ENCODE data around the gene SOS2. TPM values are rescaled to one million over a fixed set of nuclear protein-coding genes. Genes with fewer than 3 reads are reported as not detected.

The SOS2 gene
- total RNA-seq, 2 donors from 2014 or later, result 22.6 to 41.4 TPM

- H3K4me1 ChIP-seq (replicated peaks), result no peaks in the 10 kb centered on the region
- H3K36me3 ChIP-seq, result no peaks in the 10 kb centered on the region
- intact Hi-C loops (cut with DNase I), result no loop called here
- H3K9me3 ChIP-seq, result no peaks in the 10 kb centered on the region
- H3K27me3 ChIP-seq (replicated peaks; ENCODE audit: insufficient read depth), result no peaks in the 10 kb centered on the region
- 89% methylated on average over 1 of the region's 1 CpG for WGBS
- no peak for TF ChIP-seq POLR2AphosphoS5 (IDR thresholded peaks at IDR 0.05)
- DNase-seq (ENCODE audit: low spot score), result no peak
- no peak overlapping the region for H3K4me3 ChIP-seq
- H3K27ac ChIP-seq, result no peak overlapping the region
These were observed 159.0 kb downstream of the SOS2 start for GRCh38 chr14:50072395-50072794.

GRCh38 chr14:50070840-50071548 lies 160.4 kb downstream of the SOS2 start:
- Histone ChIP-seq H3K4me3 (no peak overlapping the region), H3K4me1 (replicated peaks) (no peaks in the 10 kb centered on the region), H3K36me3 (no peaks in the 10 kb centered on the region), H3K27ac (no peak overlapping the region), H3K9me3 (no peaks in the 10 kb centered on the region), H3K27me3 (replicated peaks; ENCODE audit: insufficient read depth) (no peaks in the 10 kb centered on the region)
- intact Hi-C loops (cut with DNase I), result no loop called here
- TF ChIP-seq CTCF (IDR thresholded peaks at IDR 0.05), result no peak
- TF ChIP-seq POLR2AphosphoS5 (IDR thresholded peaks at IDR 0.05), result no peak
- no peak for DNase-seq (ENCODE audit: low spot score)
- 83% methylated on average over 13 of the region's 13 CpGs for WGBS

- H3K4me1 ChIP-seq (replicated peaks), result no peaks in the 10 kb centered on the region
- no peak overlapping the region for H3K4me3 ChIP-seq
- DNase-seq (ENCODE audit: low spot score), result no peak
- no peaks in the 10 kb centered on the region for H3K9me3 ChIP-seq
- H3K36me3 ChIP-seq, result no peaks in the 10 kb centered on the region
- intact Hi-C loops (cut with DNase I), result no loop called here
- no peak for TF ChIP-seq POLR2AphosphoS5 (IDR thresholded peaks at IDR 0.05)
- TF ChIP-seq POLR2A (IDR thresholded peaks at IDR 0.05), result no peak
- TF ChIP-seq CTCF (IDR thresholded peaks at IDR 0.05), result no peak
- WGBS, result 58% methylated on average over 3 of the region's 3 CpGs
- H3K27me3 ChIP-seq (replicated peaks; ENCODE audit: insufficient read depth), result no peaks in the 10 kb centered on the region
- no peak overlapping the region for H3K27ac ChIP-seq
These were observed 161.1 kb downstream of the SOS2 start for GRCh38 chr14:50070230-50070629.

- intact Hi-C loops (cut with DNase I), result no loop called here
- H3K9me3 ChIP-seq, result no peaks in the 10 kb centered on the region
- H3K27me3 ChIP-seq (replicated peaks; ENCODE audit: insufficient read depth), result no peaks in the 10 kb centered on the region
- no peak overlapping the region for H3K27ac ChIP-seq
- DNase-seq (ENCODE audit: low spot score), result no peak
- WGBS, result 36% methylated on average over 2 of the region's 2 CpGs
- H3K4me1 ChIP-seq (replicated peaks), result no peaks in the 10 kb centered on the region
- TF ChIP-seq POLR2AphosphoS5 (IDR thresholded peaks at IDR 0.05) (no peak), CTCF (IDR thresholded peaks at IDR 0.05) (no peak), POLR2A (IDR thresholded peaks at IDR 0.05) (no peak)
- H3K4me3 ChIP-seq, result no peak overlapping the region
- no peaks in the 10 kb centered on the region for H3K36me3 ChIP-seq
These were observed 162.1 kb downstream of the SOS2 start for GRCh38 chr14:50069325-50069724.

- H3K4me3 ChIP-seq, result no peak overlapping the region
- H3K27me3 ChIP-seq (replicated peaks; ENCODE audit: insufficient read depth), result no peaks in the 10 kb centered on the region
- intact Hi-C loops (cut with DNase I), result no loop called here
- no peak overlapping the region for H3K27ac ChIP-seq
- WGBS, result 95% methylated on average over 7 of the region's 7 CpGs
- H3K4me1 ChIP-seq (replicated peaks), result no peaks in the 10 kb centered on the region
- H3K9me3 ChIP-seq, result no peaks in the 10 kb centered on the region
- DNase-seq (ENCODE audit: low spot score), result no peak
- no peaks in the 10 kb centered on the region for H3K36me3 ChIP-seq
- TF ChIP-seq POLR2A (IDR thresholded peaks at IDR 0.05), result no peak
- TF ChIP-seq POLR2AphosphoS5 (IDR thresholded peaks at IDR 0.05), result no peak
- no peak for TF ChIP-seq CTCF (IDR thresholded peaks at IDR 0.05)
These were observed 162.9 kb downstream of the SOS2 start for GRCh38 chr14:50068496-50068895.

All from prostate gland (tissue), 2 donors.